Measurements from ENCODE around the gene F10.
"Not testable (repeated sequence)": the region's sequence is repeated elsewhere in the genome, so short reads cannot be mapped to it uniquely, and the experiment has no call there.

The F10 gene

GRCh38 chr13:113103646-113104045, 19.0 kb upstream of the F10 start:
- peaks cover 11% of the 10 kb centered on the region for H3K4me1 Mint-ChIP-seq
- H3K36me3 Mint-ChIP-seq (ENCODE audit: low read depth), result peaks cover under 1% of the 10 kb centered on the region
- H3K27ac Mint-ChIP-seq, result no peak overlapping the region
- DNase-seq, result no peak
- H3K27me3 Mint-ChIP-seq (ENCODE audit: low read depth, poor library complexity), result peaks cover 16% of the 10 kb centered on the region
- H3K9me3 Mint-ChIP-seq, result no peaks in the 10 kb centered on the region
- TF ChIP-seq, protein P1, sequence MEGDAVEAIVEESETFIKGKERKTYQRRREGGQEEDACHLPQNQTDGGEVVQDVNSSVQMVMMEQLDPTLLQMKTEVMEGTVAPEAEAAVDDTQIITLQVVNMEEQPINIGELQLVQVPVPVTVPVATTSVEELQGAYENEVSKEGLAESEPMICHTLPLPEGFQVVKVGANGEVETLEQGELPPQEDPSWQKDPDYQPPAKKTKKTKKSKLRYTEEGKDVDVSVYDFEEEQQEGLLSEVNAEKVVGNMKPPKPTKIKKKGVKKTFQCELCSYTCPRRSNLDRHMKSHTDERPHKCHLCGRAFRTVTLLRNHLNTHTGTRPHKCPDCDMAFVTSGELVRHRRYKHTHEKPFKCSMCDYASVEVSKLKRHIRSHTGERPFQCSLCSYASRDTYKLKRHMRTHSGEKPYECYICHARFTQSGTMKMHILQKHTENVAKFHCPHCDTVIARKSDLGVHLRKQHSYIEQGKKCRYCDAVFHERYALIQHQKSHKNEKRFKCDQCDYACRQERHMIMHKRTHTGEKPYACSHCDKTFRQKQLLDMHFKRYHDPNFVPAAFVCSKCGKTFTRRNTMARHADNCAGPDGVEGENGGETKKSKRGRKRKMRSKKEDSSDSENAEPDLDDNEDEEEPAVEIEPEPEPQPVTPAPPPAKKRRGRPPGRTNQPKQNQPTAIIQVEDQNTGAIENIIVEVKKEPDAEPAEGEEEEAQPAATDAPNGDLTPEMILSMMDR (IDR thresholded peaks at IDR 0.05), result no peak
- H3K4me3 Mint-ChIP-seq, result no peak overlapping the region

GRCh38 chr13:113105032-113105920, 17.3 kb upstream of the F10 start, which contains the start of gene F7:
Gene F7, plus strand, starts transcription at chr13:113105791. Its CDS starts 51 bp downstream, at chr13:113105842.
- Mint-ChIP-seq H3K4me1 (peaks cover 11% of the 10 kb centered on the region), H3K4me3 (no peak within 1 kb of the TSS), H3K9me3 (peaks cover 6% of the 10 kb centered on the region), H3K36me3 (ENCODE audit: low read depth) (no peaks in the 10 kb centered on the region), H3K27ac (no peak within 1 kb of the TSS), H3K27me3 (ENCODE audit: low read depth, poor library complexity) (peaks cover 26% of the 10 kb centered on the region)
- TF ChIP-seq, protein P1 (IDR thresholded peaks at IDR 0.05), result no peak
- no peak for DNase-seq

- Mint-ChIP-seq H3K27ac (no peak overlapping the region), H3K4me3 (no peak overlapping the region), H3K36me3 (ENCODE audit: low read depth) (no peaks in the 10 kb centered on the region), H3K4me1 (peaks cover 11% of the 10 kb centered on the region), H3K27me3 (ENCODE audit: low read depth, poor library complexity) (peaks cover 25% of the 10 kb centered on the region), H3K9me3 (peaks cover 6% of the 10 kb centered on the region)
- TF ChIP-seq, protein P1 (IDR thresholded peaks at IDR 0.05), result no peak
- no peak for DNase-seq
Observed at GRCh38 chr13:113105921-113106452, 16.6 kb upstream of the F10 start.

- Mint-ChIP-seq H3K36me3 (ENCODE audit: low read depth) (no peaks in the 10 kb centered on the region), H3K9me3 (peaks cover 6% of the 10 kb centered on the region), H3K27me3 (ENCODE audit: low read depth, poor library complexity) (peaks cover 27% of the 10 kb centered on the region), H3K4me3 (no peak overlapping the region), H3K4me1 (peaks cover 11% of the 10 kb centered on the region), H3K27ac (no peak overlapping the region)
- TF ChIP-seq, protein P1 (IDR thresholded peaks at IDR 0.05), result no peak
- DNase-seq, result no peak
Observed at GRCh38 chr13:113106711-113107351, 15.8 kb upstream of the F10 start.

DNA sequence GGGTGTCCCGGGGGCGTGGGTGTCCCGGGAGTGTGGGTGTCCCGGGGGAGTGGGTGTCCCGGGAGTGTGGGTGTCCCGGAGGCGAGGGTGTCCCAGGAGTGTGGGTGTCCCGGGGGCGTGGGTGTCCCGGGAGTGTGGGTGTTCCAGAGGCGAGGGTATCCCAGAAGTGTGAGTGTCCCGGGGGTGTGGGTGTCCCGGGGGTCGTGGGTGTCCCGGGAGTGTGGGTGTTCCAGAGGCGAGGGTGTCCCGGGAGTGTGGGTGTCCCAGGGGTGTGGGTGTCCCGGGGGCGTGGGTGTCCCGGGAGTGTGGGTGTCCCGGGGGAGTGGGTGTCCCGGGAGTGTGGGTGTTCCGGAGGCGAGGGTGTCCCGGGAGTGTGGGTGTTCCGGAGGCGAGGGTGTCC, 14.1 kb upstream of the F10 start:
- H3K36me3 Mint-ChIP-seq (ENCODE audit: low read depth); H3K4me3 Mint-ChIP-seq; DNase-seq: not testable (repeated sequence)

More for the DNA sequence above, 14.1 kb upstream of the F10 start:
- not testable (repeated sequence) for H3K9me3 Mint-ChIP-seq, H3K27ac Mint-ChIP-seq
- H3K27me3 Mint-ChIP-seq (ENCODE audit: low read depth, poor library complexity), result peaks cover 27% of the 10 kb centered on the region
- H3K4me1 Mint-ChIP-seq, result peaks cover 11% of the 10 kb centered on the region

Data from nephron progenitor cell (in vitro differentiated cells).